HG03159 (cell line): ENCODE data around the gene MUC15.
A peak's percentile ranks its signal among the peaks of the same experiment; 100 is the strongest.

Experiments
- ATAC-seq: cut with Tn5 transposase; IDR thresholded peaks from one replicate; pipeline ENCODE4 v1.9.1; 2021; ENCODE audit warnings: mild to moderate bottlenecking, moderate library complexity; ENCODE audit not compliant: unreplicated experiment

The MUC15 gene

GRCh38 chr11:26578998-26579661 lies 7.1 kb upstream of the MUC15 start:
- no peak for ATAC-seq

DNA sequence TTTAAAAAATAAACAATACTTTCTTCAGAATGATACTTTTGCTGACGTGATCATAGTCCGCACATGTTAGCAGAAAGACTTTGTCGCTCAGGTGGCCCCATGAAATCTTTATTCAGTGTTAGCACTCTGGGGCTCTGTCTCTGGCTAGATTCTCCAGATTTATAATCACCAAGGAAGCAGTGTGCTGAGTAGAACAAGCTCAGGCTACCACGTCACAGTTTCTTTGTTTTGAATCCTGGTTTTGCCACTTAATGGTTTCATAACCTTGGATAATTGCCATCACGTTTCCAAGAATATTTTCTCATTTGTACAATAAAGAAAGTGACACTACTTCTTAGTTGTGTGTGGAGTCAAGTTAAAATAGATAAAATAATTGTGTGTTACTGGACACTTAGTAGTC lies 3.9 kb upstream of the MUC15 start:
- ATAC-seq, result no peak

DNA sequence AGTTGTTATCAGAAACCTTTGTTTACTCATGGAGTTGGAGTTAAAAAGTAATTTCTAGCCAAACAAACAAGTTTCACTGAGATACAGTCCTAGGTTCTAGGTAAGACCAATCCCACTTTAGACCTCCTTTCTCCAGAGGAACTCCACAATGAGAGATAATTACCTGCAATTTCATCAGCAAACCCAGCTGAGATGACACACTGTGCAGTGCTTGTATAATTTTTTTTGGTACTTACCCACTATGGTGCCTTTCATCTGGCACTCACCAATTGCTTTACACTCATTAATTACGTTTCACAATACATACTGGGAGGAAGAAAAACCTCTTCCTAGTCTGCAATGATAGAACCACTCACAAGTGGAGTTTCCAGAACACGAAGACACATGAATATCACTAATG lies 1.8 kb upstream of the MUC15 start:
- ATAC-seq, result no peak

DNA sequence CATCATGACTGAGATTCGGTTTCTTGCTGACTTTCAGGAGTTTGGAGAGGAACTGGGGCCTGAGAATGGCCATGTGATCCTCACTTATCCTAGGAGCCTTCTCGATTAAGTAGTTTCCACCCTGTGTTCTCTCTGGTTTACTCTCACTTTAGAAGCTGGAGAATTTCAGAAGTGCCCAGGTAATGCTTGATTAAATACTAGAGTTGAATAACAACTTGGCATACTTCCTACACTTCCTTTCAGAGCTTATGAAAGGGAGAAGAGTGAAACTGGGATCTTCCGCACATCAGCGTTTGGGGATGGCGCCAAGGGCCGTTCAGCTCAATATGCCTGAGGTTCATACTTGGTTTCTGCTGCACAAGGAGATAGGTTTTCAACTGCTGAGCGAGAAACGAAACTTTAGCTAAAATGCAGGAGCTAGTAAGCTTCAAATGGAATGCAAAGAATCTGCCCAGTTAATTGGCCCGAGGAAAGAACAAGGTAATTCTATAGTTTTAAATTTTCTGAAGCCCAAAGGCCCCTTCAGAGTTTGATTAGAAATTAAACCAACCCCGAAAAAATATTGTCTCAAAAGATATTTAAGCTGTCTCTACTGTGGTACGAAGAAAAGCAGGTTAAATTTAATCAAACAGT lies 823 bp upstream of the MUC15 start:
- no peak for ATAC-seq

- no peak for ATAC-seq
These were observed 2.4 kb downstream of the MUC15 start for GRCh38 chr11:26569646-26570045.

DNA sequence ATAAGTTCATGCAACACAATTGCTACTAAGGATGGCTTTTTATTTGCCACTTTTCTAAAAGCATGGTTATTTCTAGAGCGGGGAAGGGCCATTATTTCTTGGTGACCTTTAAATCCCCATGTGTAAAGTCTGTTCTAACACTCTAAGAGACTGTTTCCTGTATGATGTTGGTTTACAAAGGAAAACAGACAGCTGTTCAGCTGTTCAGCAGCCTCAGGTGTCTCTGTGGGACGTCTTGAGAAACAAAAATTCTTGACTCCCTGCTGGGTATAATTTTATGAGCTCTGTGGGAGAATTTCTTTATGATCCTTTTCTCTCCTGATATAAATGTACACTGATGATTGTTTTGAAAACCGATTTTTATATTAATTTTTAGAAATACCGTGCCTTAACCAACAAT lies 13.9 kb downstream of the MUC15 start:
- ATAC-seq, result no peak

DNA sequence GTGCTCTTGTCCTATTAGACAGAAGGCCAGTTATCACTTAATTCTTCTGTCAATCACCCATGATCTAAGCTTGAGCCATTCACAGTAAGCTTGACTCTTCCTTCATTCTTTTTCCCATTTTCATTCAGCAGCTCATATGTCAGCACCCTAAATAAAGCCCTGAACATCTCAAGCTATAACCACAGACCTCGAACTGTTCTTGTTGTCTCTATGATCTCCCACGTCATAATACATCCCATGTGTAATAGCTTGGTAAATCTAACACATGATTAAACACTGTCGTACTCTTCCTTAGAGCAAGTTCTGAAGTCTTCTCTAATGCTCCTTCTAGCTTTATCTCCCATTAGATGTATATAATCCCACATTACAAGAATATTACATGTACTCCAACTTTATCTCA lies 14.4 kb downstream of the MUC15 start:
- no peak for ATAC-seq

DNA sequence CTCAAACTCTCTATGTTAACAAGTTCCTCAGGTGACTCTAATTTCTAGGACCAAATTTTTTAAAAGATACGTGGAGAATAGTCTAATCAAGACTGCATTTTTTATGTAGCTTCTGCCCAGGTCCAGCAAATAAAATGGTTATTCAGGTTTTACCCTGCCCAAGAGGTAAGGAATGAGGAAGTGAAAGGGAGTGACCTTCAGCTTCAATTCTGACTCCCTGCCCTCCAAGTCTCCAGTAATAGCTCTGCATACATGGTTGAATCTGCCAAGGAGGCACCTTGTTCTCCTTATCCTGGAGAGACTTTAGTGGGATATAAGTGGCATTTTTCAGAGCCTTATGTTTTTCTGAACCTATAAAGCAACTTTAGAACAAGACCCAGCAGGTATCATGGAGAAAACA lies 15.5 kb downstream of the MUC15 start:
- no peak for ATAC-seq

- ATAC-seq, result no peak
These were observed 17.6 kb downstream of the MUC15 start for GRCh38 chr11:26554455-26554854.

- ATAC-seq, result no peak
These were observed 18.9 kb downstream of the MUC15 start for GRCh38 chr11:26553182-26553581.

- peak; percentile 49 for ATAC-seq
These were observed 20.8 kb downstream of the MUC15 start for GRCh38 chr11:26551186-26551801.

- no peak for ATAC-seq
These were observed 22.0 kb downstream of the MUC15 start for GRCh38 chr11:26550022-26550421.

GRCh38 chr11:26549176-26549575 lies 22.9 kb downstream of the MUC15 start:
- ATAC-seq, result no peak

DNA sequence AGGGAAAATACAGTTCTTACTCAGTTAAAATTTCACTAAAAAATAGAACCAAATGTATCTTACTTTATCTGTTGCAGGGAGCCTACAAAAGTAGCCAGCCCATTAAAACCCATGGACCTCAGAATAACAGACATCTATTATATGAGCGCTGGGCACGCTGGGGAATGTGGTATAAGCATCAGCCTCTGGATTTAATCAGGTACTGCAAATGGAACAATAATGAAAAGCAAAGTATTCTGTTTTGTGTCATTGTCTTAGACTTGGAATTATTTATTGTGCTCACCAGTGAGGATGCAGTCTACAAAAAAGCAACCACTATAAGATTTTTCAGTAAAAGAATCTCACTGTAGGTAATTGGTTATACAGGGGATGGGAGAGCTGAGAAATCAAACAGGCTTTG lies 30.2 kb downstream of the MUC15 start:
- ATAC-seq, result no peak

DNA sequence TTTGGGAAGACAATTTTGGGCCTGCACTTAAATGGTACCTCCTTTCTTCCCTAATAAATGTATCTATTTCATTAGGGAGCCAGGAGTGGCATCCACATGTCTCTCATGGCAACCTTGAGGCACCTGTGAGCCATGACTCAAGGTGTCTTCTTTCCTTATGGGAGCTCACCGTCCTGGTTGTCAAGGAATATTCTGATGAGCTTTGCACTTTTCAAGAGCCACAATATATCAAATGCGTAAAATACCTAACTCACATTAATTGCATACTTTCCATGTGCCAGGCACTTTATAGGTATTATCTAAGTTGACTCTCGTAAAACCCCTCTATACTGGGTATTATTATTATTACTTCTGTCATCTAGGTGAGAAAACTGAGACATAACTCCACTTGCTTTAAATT lies 32.5 kb downstream of the MUC15 start:
- no peak for ATAC-seq

DNA sequence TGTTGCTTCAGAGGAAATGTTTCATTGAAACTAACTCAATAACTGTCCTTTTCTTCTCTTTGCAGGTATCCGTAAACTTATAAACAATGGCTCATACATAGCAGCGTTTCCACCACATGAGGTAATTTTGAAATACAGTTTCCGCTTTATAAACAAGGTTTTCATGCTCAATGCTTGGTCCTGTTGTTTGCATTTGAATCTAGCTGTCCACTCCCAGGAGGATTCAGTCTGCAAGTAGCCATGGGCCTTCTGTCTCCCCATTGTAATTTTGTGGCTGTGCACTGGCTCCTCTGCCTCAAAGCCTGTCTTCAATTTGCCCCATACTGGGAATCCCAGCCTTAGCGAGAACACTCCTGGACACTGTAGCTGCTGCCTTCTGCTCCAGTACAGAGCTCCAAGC lies 34.7 kb downstream of the MUC15 start:
- ATAC-seq, result no peak

GRCh38 chr11:26527685-26528084 lies 44.4 kb downstream of the MUC15 start:
- no peak for ATAC-seq

DNA sequence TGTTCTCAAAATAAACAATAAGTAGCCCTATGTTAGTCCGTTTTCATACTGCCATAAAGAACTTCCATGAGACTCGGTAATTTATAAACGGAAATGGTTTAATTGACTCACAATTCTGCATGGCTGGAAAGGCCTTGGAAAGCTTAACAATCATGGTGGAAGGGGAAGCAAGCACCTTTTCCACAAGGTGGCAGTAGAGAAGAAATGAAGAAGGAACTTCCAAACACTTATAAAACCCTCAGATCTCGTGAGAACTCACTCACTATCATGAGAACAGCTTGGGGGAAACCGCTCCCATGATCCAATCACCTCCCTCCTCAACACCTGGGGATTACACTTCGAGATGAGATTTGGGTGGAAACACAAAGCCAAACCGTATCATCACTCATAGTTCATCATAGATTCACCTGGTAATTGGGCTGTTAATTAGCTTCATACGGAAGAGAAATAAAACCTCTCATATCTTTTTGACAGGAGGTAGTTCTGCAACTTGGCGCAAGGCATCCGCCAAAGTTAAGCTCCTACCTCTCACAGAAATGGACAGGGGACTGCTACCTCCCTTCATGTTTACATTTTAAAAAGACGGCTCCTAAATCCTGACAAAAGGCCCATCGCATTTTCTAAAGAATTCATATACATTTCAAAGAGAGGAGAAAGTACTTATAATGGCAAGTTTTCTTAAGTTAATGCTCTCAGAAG lies 49.0 kb downstream of the MUC15 start:
- no peak for ATAC-seq

GRCh38 chr11:26519469-26519868 lies 52.6 kb downstream of the MUC15 start:
- no peak for ATAC-seq

- no peak for ATAC-seq
These were observed 59.9 kb downstream of the MUC15 start for GRCh38 chr11:26512196-26512595.

DNA sequence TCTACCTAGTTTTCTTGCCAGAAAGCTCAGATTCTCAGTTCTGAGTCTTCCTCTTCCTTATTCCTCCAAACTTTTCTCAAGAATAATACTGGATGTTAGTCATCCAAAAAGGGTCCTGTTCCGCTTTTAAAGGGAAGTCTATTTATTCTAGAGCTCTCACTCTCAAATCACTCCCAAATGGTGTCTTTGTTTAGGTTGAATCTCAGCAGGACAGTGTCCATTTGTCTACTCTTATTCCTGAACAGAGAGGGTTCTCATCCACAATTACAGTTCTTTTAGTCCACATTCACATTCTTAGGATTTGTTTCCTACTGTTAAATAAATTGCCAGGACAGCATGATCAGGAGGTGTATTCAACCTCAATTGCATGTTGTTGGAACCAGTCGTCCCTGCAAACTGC lies 61.3 kb downstream of the MUC15 start:
- ATAC-seq, result no peak

DNA sequence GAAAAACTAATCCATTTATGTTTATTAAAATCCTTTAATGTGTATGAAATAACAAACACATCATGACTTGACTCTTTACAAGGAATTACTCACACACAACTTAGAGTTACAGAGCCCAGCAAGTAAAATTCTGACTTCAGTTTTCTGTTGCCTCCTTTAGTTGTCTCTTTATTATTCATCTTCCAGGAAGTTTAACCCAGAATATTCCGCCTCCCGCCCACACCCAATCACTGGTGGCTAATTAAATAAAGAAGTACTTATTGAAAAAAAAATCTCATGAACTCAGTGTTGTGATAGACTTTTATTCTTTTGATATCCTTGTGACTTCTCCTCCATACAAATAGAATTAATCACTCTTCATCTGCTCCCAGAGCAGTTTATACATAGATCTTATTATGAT lies 61.9 kb downstream of the MUC15 start:
- ATAC-seq, result no peak
